WTC11 (cell line): ENCODE measurements around the gene GARNL3. TPM values are rescaled to one million over a fixed set of nuclear protein-coding genes. Genes with fewer than 3 reads are reported as not detected.

ENCODE experiments used
- ATAC-seq: fragments of 200-7000 bp; cut with Tn5 transposase; 2 replicates; pipeline ENCODE4 v1.10.0; 2021; ENCODE audit warnings: mild to moderate bottlenecking, moderate library complexity
- CTCF ChIA-PET: fragments of 300-600 bp; sonication (Branson Sonifier 250); formaldehyde crosslinking; loops from one replicate; lab custom pipeline; 2021; ENCODE audit warnings: antibody characterized with exemption; lab: Charles Lee
- POLR2A ChIA-PET: fragments of 350-600 bp; sonication (Branson Sonifier 250); formaldehyde crosslinking; loops from one replicate; lab custom pipeline; 2021; ENCODE audit warnings: antibody characterized with exemption; lab: Charles Lee
- DNase-seq: peaks from one replicate; pipeline ENCODE4 v3.0.0; 2021; ENCODE audit warnings: low spot score
- H3K27ac Mint-ChIP-seq: 2 replicates; pipeline ENCODE4 v1.8.0; 2021; ENCODE audit warnings: mixed read lengths
- H3K27me3 Mint-ChIP-seq: 2 replicates; pipeline ENCODE4 v1.8.0; 2021; ENCODE audit warnings: low read depth, mild to moderate bottlenecking, moderate library complexity, mixed read lengths
- H3K36me3 Mint-ChIP-seq: 2 replicates; pipeline ENCODE4 v1.8.0; 2021; ENCODE audit warnings: mixed read lengths
- H3K4me1 Mint-ChIP-seq: 2 replicates; pipeline ENCODE4 v1.8.0; 2022; ENCODE audit warnings: mixed read lengths
- H3K4me3 Mint-ChIP-seq: 2 replicates; pipeline ENCODE4 v1.8.0; 2021; ENCODE audit warnings: mild to moderate bottlenecking, moderate library complexity, mixed read lengths
- H3K9me3 Mint-ChIP-seq: 2 replicates; pipeline ENCODE4 v1.8.0; 2021; ENCODE audit warnings: mixed read lengths
- CREM ChIP-seq: sonication (generic); formaldehyde crosslinking; IDR thresholded peaks from 2 replicates; pipeline ENCODE4 v1.8.1; 2022; ENCODE audit warnings: mild to moderate bottlenecking, missing genetic modification reagents, moderate library complexity
- FOXJ3 ChIP-seq: sonication (generic); formaldehyde crosslinking; IDR thresholded peaks from 2 replicates; pipeline ENCODE4 v1.9.0; 2021; ENCODE audit warnings: missing genetic modification reagents, mild to moderate bottlenecking, borderline replicate concordance
- NFATC4 ChIP-seq: fragments of 250-450 bp; sonication (Bioruptor Pico); IDR thresholded peaks from 2 replicates; pipeline ENCODE4 v1.9.0; 2021; ENCODE audit warnings: mild to moderate bottlenecking
- NR2C2 ChIP-seq: sonication (generic); formaldehyde crosslinking; IDR thresholded peaks from 2 replicates; pipeline ENCODE4 v1.8.0; 2022; ENCODE audit warnings: mild to moderate bottlenecking, missing genetic modification reagents
- SOX15 ChIP-seq: fragments of 250-450 bp; sonication (Bioruptor Pico); IDR thresholded peaks from 2 replicates; pipeline ENCODE4 v1.9.0; 2021; ENCODE audit warnings: mild to moderate bottlenecking
- TEAD4 ChIP-seq: sonication (generic); formaldehyde crosslinking; IDR thresholded peaks from 2 replicates; pipeline ENCODE4 v1.8.0; 2022; ENCODE audit warnings: mild to moderate bottlenecking, missing genetic modification reagents
- ZNF121 ChIP-seq: sonication (generic); formaldehyde crosslinking; IDR thresholded peaks from 2 replicates; pipeline ENCODE4 v1.8.0; 2023; ENCODE audit warnings: missing genetic modification reagents
- ZNF232 ChIP-seq: sonication (generic); formaldehyde crosslinking; IDR thresholded peaks from 2 replicates; pipeline ENCODE4 v1.8.0; 2022; ENCODE audit warnings: mild to moderate bottlenecking, missing genetic modification reagents
- ZNF416 ChIP-seq: fragments of 250-450 bp; sonication (Bioruptor Pico); IDR thresholded peaks from 2 replicates; pipeline ENCODE4 v1.9.0; 2021; ENCODE audit warnings: mild to moderate bottlenecking, inconsistent platforms
- ZNF671 ChIP-seq: fragments of 250-450 bp; sonication (Bioruptor Pico); IDR thresholded peaks from 2 replicates; pipeline ENCODE4 v1.8.0; 2021; ENCODE audit warnings: mild to moderate bottlenecking
- total RNA-seq: library from RNA; stranded (reverse); gene quantifications from 3 replicates; pipeline ENCODE4 v1.2.3, GENCODE V29; 2021
- TF ChIP-seq, protein P1 (sequence below): sonication (generic); formaldehyde crosslinking; IDR thresholded peaks from 2 replicates; pipeline ENCODE4 v1.8.0; 2023; ENCODE audit warnings: missing genetic modification reagents
- TF ChIP-seq, protein P2 (sequence below): sonication (generic); formaldehyde crosslinking; IDR thresholded peaks from 2 replicates; pipeline ENCODE4 v1.8.0; 2022; ENCODE audit warnings: mild to moderate bottlenecking, missing genetic modification reagents
- TF ChIP-seq, protein P3 (sequence below): sonication (generic); formaldehyde crosslinking; IDR thresholded peaks from 2 replicates; pipeline ENCODE4 v1.8.1; 2023; ENCODE audit warnings: mild to moderate bottlenecking, missing genetic modification reagents, moderate library complexity
- TF ChIP-seq, protein P4 (sequence below): sonication (generic); formaldehyde crosslinking; conservative IDR thresholded peaks from 2 replicates; pipeline ENCODE4 v1.8.1; 2022; ENCODE audit warnings: mild to moderate bottlenecking, missing genetic modification reagents

Gene GARNL3
- total RNA-seq, 1 experiment from 2014 or later, result 17.8 TPM

DNA sequence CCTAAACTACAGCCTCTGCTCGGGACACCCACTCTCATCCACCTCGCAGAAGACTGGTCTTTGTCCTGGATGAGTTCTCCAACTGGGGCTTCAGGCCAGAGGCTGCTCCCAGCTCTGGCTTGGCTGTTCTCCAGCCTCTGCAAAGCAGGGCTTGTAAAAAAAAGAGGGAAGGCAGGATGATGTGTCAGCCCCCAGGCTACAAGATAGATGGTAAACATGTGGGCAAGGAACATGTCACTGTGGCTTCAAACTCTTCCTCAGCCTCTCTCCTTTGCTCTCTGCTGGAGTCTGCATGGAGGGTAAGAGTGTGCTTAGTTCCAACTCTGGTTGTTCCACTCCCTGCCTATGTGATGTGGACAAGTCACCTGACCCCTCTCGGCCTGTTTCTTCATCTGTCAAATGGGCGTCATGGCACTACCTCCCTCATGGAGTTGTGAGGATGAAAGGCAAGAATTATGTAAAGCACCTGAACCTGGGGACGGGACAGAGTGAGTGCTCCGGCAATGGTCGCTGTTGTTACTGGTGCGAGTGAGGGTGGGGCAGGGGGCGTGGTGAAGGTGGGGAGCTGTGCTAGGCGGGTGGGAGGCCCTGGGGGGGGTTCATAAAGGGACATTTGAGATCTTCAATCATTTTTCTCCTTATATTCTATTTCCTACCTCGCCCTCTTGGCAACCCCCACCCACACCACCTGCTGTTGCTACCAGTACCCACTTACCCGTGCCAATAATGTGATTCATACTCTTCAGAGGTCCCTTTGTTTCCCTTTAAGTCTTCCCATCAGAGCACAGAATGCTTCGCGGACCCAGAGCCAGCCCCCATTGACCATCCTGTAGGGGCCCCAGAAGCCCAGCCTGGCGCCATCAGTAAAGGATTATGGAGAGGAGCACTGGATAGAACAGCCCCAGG is 152.8 kb downstream of the GARNL3 start:
- ChIA-PET POLR2A (interaction anchor here (0.7 to 1.3 kb wide), 2 partner anchors 21 to 193 kb away, joined by 3 to 5 read pairs; partner anchors contain the start of gene SLC2A8), CTCF (interaction anchor here (0.7 to 3.3 kb wide), 26 partner anchors 9 to 452 kb away, joined by 3 to 37 read pairs (median 4); partner anchors contain the start of genes SLC2A8 and TOR2A)
- no peak for TF ChIP-seq CREM (CRISPR knock-in tag)
- TF ChIP-seq NFATC4 (CRISPR knock-in tag), result no peak
- TF ChIP-seq, protein P1, sequence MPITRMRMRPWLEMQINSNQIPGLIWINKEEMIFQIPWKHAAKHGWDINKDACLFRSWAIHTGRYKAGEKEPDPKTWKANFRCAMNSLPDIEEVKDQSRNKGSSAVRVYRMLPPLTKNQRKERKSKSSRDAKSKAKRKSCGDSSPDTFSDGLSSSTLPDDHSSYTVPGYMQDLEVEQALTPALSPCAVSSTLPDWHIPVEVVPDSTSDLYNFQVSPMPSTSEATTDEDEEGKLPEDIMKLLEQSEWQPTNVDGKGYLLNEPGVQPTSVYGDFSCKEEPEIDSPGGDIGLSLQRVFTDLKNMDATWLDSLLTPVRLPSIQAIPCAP, result no peak
- TF ChIP-seq NR2C2 (CRISPR knock-in tag), result no peak
- no peak for TF ChIP-seq FOXJ3
- TF ChIP-seq SOX15 (CRISPR knock-in tag), result no peak
- DNase-seq (no peak), ATAC-seq (no peak)
- no peaks in the 10 kb centered on the region for H3K36me3 Mint-ChIP-seq
- peaks cover 3% of the 10 kb centered on the region; the same call in 1 of the 2 replicates for H3K27me3 Mint-ChIP-seq
- no peak overlapping the region for H3K4me3 Mint-ChIP-seq
- H3K27ac Mint-ChIP-seq, result no peak overlapping the region
- peaks cover 20% of the 10 kb centered on the region for H3K4me1 Mint-ChIP-seq
- no peaks in the 10 kb centered on the region for H3K9me3 Mint-ChIP-seq

DNA sequence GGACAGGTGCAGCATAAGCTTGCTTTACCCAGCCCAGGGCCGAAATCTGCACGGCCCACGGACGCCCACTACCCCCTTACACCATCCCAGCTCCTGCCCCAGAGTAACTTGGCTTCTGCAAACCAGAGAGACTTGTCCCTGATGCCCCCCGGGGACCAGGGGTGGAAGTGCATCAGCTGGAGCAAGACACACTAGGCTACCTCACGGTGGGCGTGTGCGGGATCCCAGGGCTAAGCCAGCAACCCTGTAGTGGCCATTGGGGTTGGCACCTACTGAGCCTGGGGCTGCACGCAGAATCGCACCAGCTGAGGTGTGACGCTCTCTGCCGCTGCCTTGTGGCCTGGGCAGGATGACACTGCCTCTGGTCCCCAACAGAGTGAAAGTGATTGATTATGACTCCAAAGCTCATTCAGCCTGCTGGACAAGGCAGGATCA is 153.5 kb downstream of the GARNL3 start:
- Mint-ChIP-seq H3K36me3 (no peaks in the 10 kb centered on the region), H3K9me3 (no peaks in the 10 kb centered on the region), H3K27me3 (peaks cover 3% of the 10 kb centered on the region; the same call in 1 of the 2 replicates)
- CTCF ChIA-PET, result interaction anchor here (0.7 to 3.3 kb wide), 25 partner anchors 10 to 452 kb away, joined by 3 to 37 read pairs (median 5); partner anchors contain the start of genes SLC2A8 and TOR2A
- DNase-seq (peak; percentile 82), ATAC-seq (peak; percentile 95)
- peak; percentile 21; the same call in 1 of the 2 replicates for TF ChIP-seq ZNF121 (CRISPR knock-in tag)
- TF ChIP-seq, protein P2, sequence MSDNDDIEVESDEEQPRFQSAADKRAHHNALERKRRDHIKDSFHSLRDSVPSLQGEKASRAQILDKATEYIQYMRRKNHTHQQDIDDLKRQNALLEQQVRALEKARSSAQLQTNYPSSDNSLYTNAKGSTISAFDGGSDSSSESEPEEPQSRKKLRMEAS, result 0 out of 2 replicates have a peak, but pooled peaks have one; percentile 26
- TF ChIP-seq, protein P3, sequence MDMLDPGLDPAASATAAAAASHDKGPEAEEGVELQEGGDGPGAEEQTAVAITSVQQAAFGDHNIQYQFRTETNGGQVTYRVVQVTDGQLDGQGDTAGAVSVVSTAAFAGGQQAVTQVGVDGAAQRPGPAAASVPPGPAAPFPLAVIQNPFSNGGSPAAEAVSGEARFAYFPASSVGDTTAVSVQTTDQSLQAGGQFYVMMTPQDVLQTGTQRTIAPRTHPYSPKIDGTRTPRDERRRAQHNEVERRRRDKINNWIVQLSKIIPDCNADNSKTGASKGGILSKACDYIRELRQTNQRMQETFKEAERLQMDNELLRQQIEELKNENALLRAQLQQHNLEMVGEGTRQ, result no peak
- TF ChIP-seq, all 79 proteins: peak for 2
- POLR2A ChIA-PET, result interaction anchor here (0.7 to 1.3 kb wide), 2 partner anchors 21 to 194 kb away, joined by 3 to 5 read pairs; partner anchors contain the start of gene SLC2A8
- no peak overlapping the region for H3K4me3 Mint-ChIP-seq
- H3K27ac Mint-ChIP-seq, result 0 out of 2 replicates have a peak overlapping the region, but pooled peaks have one; percentile 14
- H3K4me1 Mint-ChIP-seq, result peaks cover 27% of the 10 kb centered on the region

DNA sequence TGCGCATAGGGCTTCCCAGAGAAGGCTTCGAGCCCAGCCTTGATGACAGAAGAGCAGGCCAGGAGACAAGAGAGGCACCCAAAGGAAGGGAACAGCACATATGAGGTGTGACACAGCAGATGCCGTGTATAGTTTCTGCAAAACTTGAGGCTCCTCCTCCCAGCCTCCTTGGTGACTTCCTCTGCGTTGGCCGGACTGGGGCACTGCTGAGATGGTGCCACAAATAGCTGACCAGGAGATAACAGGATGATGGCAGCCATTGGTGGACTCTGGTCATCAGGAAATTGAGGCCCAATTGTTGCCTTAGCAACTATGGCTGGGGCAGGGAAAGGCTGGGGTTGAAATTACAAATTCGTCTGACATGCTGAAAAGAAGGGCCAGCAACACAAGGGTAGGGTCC is 154.8 kb downstream of the GARNL3 start:
- Mint-ChIP-seq H3K9me3 (no peaks in the 10 kb centered on the region), H3K27ac (peak overlapping the region; percentile 23; the same call in 1 of the 2 replicates), H3K27me3 (peaks cover 3% of the 10 kb centered on the region; the same call in 1 of the 2 replicates), H3K36me3 (0 out of 2 replicates have a peak, but pooled peaks cover 1% of the 10 kb centered on the region), H3K4me3 (no peak overlapping the region), H3K4me1 (peaks cover 30% of the 10 kb centered on the region)
- TF ChIP-seq, protein P4, sequence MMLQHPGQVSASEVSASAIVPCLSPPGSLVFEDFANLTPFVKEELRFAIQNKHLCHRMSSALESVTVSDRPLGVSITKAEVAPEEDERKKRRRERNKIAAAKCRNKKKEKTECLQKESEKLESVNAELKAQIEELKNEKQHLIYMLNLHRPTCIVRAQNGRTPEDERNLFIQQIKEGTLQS (CRISPR knock-in tag), result no peak
- no peak for TF ChIP-seq ZNF416 (CRISPR knock-in tag)
- no peak for TF ChIP-seq ZNF232
- no peak for TF ChIP-seq ZNF671 (CRISPR knock-in tag)
- no peak for TF ChIP-seq CREM (CRISPR knock-in tag)
- ChIA-PET POLR2A (interaction anchor here (0.6 kb wide), 1 partner anchor 24 kb away, joined by 4 read pairs; no protein-coding TSS in a partner anchor), CTCF (interaction anchor here (1.9 to 3.3 kb wide), 2 partner anchors 22 to 59 kb away, joined by 21 to 37 read pairs; partner anchors contain the start of gene SLC2A8)
- DNase-seq (no peak), ATAC-seq (no peak)

DNA sequence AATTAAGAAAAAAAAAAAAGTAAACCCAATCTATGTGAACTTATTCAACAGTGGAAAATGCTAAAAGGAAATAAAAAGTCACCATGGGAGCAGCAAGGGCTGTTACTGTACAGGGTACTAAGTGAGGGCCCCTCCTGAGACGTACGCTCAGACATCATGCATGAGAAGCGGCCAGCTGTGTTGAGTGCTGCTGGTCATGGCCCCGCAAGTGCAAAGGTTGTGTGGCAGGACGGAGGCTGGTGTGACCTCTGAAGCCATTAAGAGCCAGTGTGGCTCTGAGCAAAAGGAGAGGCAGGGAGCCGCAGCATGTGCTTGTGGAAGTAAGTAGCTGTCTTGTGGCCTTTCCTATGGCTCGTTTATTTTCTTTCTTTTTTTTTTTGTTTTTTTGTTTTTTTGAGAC is 156.5 kb downstream of the GARNL3 start:
- ChIA-PET POLR2A (no interaction called here), CTCF (interaction anchor here (0.6 to 0.7 kb wide), 2 partner anchors 27 to 197 kb away, joined by 3 to 6 read pairs; no protein-coding TSS in a partner anchor)
- DNase-seq, result no peak
- H3K27me3 Mint-ChIP-seq, result peaks cover 3% of the 10 kb centered on the region; the same call in 1 of the 2 replicates
- TF ChIP-seq TEAD4 (CRISPR knock-in tag), result no peak
- no peak for ATAC-seq
- H3K4me3 Mint-ChIP-seq, result no peak overlapping the region
- 0 out of 2 replicates have a peak, but pooled peaks cover 2% of the 10 kb centered on the region for H3K36me3 Mint-ChIP-seq
- 0 out of 2 replicates have a peak overlapping the region, but pooled peaks have one; percentile 49 for H3K27ac Mint-ChIP-seq
- no peaks in the 10 kb centered on the region for H3K9me3 Mint-ChIP-seq
- peaks cover 41% of the 10 kb centered on the region for H3K4me1 Mint-ChIP-seq
